ENCODE results near the gene MAMLD1. TPM values are rescaled to one million over a fixed set of nuclear protein-coding genes. Genes with fewer than 3 reads are reported as not detected.

Gene MAMLD1
- total and polyA plus RNA-seq, 2 donors (not counting 3 experiments of a cell fraction or from before 2014, with no cell fraction given) = 2.5 to 5.6 TPM

DNA sequence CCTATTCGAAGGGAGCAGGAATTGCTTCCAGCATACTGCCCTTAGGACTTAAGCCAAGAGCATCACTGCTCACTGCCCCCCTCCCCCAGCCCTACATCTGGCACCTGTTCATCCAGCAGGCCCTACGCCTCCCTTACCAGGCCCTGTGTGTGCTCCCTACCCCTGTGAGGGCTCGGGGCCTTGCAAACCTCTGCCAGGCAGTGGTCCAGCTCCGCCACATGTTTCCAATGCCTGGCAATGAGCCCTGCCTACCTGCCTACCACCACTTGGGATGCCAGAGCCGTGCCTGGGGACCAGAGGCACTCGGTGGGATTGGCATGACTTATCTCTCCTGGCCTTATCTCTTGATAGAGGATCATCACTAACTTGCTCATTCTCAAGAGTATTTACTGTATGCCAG is 177.8 kb downstream of the MAMLD1 start:
- dilution Hi-C loops (cut with MboI; ENCODE audit: extremely low pct_ligation_motif_present, low sequenced_read_pairs) (no loop called here), intact Hi-C loops (cut with micrococcal nuclease) (no loop called here)
- no TSS peak for BruUV-seq (replicated peaks)
- no peak overlapping the region for H3K4me3 ChIP-seq (replicated peaks in 1 of 3; ENCODE audit: insufficient read depth in 1 of 3, low read depth in 1 of 3, low read length in 3 of 3)
- no peaks in the 10 kb centered on the region for H3K79me2 ChIP-seq (ENCODE audit: control insufficient read depth, insufficient read depth, low read length)
- no peaks in the 10 kb centered on the region for H3K36me3 ChIP-seq (ENCODE audit: control insufficient read depth in 2 of 2, extremely low read depth in 1 of 2, insufficient read depth in 2 of 2, low read length in 2 of 2)
- H3K27ac ChIP-seq (ENCODE audit: insufficient read depth, low read depth, low read length) = no peak overlapping the region
- H3K9me1 ChIP-seq (replicated peaks; ENCODE audit: control insufficient read depth, extremely low read depth, insufficient read depth, low read length) = no peaks in the 10 kb centered on the region
- CTCF ChIA-PET = no interaction called here
- no peaks in the 10 kb centered on the region for H4K20me1 ChIP-seq (replicated peaks; ENCODE audit: control insufficient read depth, extremely low read depth, insufficient read depth, low read length)
- TF ChIP-seq, protein P1, sequence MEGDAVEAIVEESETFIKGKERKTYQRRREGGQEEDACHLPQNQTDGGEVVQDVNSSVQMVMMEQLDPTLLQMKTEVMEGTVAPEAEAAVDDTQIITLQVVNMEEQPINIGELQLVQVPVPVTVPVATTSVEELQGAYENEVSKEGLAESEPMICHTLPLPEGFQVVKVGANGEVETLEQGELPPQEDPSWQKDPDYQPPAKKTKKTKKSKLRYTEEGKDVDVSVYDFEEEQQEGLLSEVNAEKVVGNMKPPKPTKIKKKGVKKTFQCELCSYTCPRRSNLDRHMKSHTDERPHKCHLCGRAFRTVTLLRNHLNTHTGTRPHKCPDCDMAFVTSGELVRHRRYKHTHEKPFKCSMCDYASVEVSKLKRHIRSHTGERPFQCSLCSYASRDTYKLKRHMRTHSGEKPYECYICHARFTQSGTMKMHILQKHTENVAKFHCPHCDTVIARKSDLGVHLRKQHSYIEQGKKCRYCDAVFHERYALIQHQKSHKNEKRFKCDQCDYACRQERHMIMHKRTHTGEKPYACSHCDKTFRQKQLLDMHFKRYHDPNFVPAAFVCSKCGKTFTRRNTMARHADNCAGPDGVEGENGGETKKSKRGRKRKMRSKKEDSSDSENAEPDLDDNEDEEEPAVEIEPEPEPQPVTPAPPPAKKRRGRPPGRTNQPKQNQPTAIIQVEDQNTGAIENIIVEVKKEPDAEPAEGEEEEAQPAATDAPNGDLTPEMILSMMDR (IDR thresholded peaks at IDR 0.05; ENCODE audit: extremely low read depth in 1 of 2, insufficient read depth in 1 of 2, low read depth in 1 of 2, low read length in 2 of 2) = no peak
- TF ChIP-seq FOS (IDR thresholded peaks at IDR 0.05; ENCODE audit: borderline replicate concordance, insufficient read depth, low read length) (no peak), POLR2A (IDR thresholded peaks at IDR 0.05; ENCODE audit: low read depth, low read length) (no peak), EZH2 (IDR thresholded peaks at IDR 0.05; ENCODE audit: borderline replicate concordance, low read depth, low read length, severe bottlenecking) (no peak)
- POLR2A ChIA-PET = no interaction called here
- H3K27me3 ChIP-seq (ENCODE audit: control insufficient read depth in 2 of 2, insufficient read depth in 2 of 2, low read length in 2 of 2) = no peaks in the 10 kb centered on the region
- no peak for DNase-seq (ENCODE audit: low read depth, low spot score)
- H3K4me2 ChIP-seq (ENCODE audit: insufficient read depth, low read length) = no peak overlapping the region
- H2AFZ ChIP-seq (ENCODE audit: low read depth, low read length) = no peak overlapping the region
- H3K4me1 ChIP-seq (ENCODE audit: control insufficient read depth, extremely low read depth, insufficient read depth, low read length) = no peaks in the 10 kb centered on the region
- H3K9ac ChIP-seq (replicated peaks; ENCODE audit: extremely low read depth, insufficient read depth, low read length) = no peak overlapping the region
- no peaks in the 10 kb centered on the region for H3K9me3 ChIP-seq (replicated peaks; ENCODE audit: control insufficient read depth, insufficient read depth, low read length)
- FAIRE-seq = no peak

DNA sequence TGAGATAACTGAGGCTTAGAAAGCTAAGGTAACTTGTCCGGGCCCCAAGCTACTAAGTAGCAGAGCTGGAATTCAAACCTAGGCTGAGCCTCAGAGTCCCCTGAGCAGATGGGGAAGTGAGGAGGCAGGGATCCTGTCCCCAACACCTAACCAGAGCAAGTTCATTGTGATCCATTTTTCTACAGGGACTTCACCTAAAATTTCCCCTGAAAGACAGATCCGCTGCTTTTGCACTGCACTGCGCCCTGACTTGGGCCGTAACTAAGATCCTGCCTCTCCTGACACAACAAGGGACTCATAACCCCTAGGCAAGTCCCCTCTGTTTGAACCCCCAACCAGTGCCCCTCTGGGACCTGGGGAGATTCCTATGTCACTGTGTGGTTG is 179.7 kb downstream of the MAMLD1 start:
- TF ChIP-seq JUN (IDR thresholded peaks at IDR 0.05; ENCODE audit: borderline replicate concordance, insufficient read depth, insufficient read length, low read depth) (no peak), GATA2 (IDR thresholded peaks at IDR 0.05; ENCODE audit: insufficient read depth, insufficient read length, low read depth, low read length) (no peak), EZH2 (IDR thresholded peaks at IDR 0.05; ENCODE audit: borderline replicate concordance, low read depth, low read length, severe bottlenecking) (no peak), MYC (IDR thresholded peaks at IDR 0.05; ENCODE audit: low read depth, low read length) (no peak), POLR2A (IDR thresholded peaks at IDR 0.05; ENCODE audit: low read depth, low read length) (no peak), FOS (IDR thresholded peaks at IDR 0.05; ENCODE audit: borderline replicate concordance, insufficient read depth, low read length) (no peak), POLR2AphosphoS5 (IDR thresholded peaks at IDR 0.05; ENCODE audit: insufficient read depth, low read depth, low read length) (no peak)
- TF ChIP-seq, protein P2, sequence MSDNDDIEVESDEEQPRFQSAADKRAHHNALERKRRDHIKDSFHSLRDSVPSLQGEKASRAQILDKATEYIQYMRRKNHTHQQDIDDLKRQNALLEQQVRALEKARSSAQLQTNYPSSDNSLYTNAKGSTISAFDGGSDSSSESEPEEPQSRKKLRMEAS (IDR thresholded peaks at IDR 0.05; ENCODE audit: insufficient read depth, insufficient read length) = no peak
- TF ChIP-seq, protein P1 (IDR thresholded peaks at IDR 0.05; ENCODE audit: extremely low read depth in 1 of 2, insufficient read depth in 1 of 2, low read depth in 1 of 2, low read length in 2 of 2) = no peak
- H4K20me1 ChIP-seq (replicated peaks; ENCODE audit: control insufficient read depth, extremely low read depth, insufficient read depth, low read length) = no peaks in the 10 kb centered on the region
- CTCF ChIA-PET = interaction anchor here (1.2 kb wide), 1 partner anchor 178 kb away, joined by 3 read pairs; no protein-coding TSS in a partner anchor

More for the DNA sequence above, 179.7 kb downstream of the MAMLD1 start:
- FAIRE-seq (no peak), DNase-seq (ENCODE audit: low read depth, low spot score) (no peak)
- no peak overlapping the region for H2AFZ ChIP-seq (ENCODE audit: low read depth, low read length)
- no peak overlapping the region for H3K27ac ChIP-seq (ENCODE audit: insufficient read depth, low read depth, low read length)
- H3K9me1 ChIP-seq (replicated peaks; ENCODE audit: control insufficient read depth, extremely low read depth, insufficient read depth, low read length) = no peaks in the 10 kb centered on the region
- no TSS peak for BruUV-seq (replicated peaks)
- peaks cover 7% of the 10 kb centered on the region for H3K4me1 ChIP-seq (ENCODE audit: control insufficient read depth, extremely low read depth, insufficient read depth, low read length)
- no peaks in the 10 kb centered on the region for H3K27me3 ChIP-seq (ENCODE audit: control insufficient read depth in 2 of 2, insufficient read depth in 2 of 2, low read length in 2 of 2)
- dilution Hi-C loops (cut with MboI; ENCODE audit: extremely low pct_ligation_motif_present, low sequenced_read_pairs) = no loop called here
- no peaks in the 10 kb centered on the region for H3K36me3 ChIP-seq (ENCODE audit: control insufficient read depth in 2 of 2, extremely low read depth in 1 of 2, insufficient read depth in 2 of 2, low read length in 2 of 2)
- no peak overlapping the region for H3K9ac ChIP-seq (replicated peaks; ENCODE audit: extremely low read depth, insufficient read depth, low read length)
- no peaks in the 10 kb centered on the region for H3K9me3 ChIP-seq (replicated peaks; ENCODE audit: control insufficient read depth, insufficient read depth, low read length)
- H3K4me3 ChIP-seq (replicated peaks in 1 of 3; ENCODE audit: insufficient read depth in 1 of 3, low read depth in 1 of 3, low read length in 3 of 3) = no peak overlapping the region
- H3K4me2 ChIP-seq (ENCODE audit: insufficient read depth, low read length) = no peak overlapping the region
- intact Hi-C loops (cut with micrococcal nuclease) = no loop called here
- POLR2A ChIA-PET = no interaction called here
- no peaks in the 10 kb centered on the region for H3K79me2 ChIP-seq (ENCODE audit: control insufficient read depth, insufficient read depth, low read length)

Measured in endothelial cell of umbilical vein (primary cell).